Stomach (tissue), 9 donors: ENCODE data around the gene SCAF1. TPM values are rescaled to one million over a fixed set of nuclear protein-coding genes. Genes with fewer than 3 reads are reported as not detected.
"Not testable (repeated sequence)": the region's sequence is repeated elsewhere in the genome, so short reads cannot be mapped to it uniquely, and the experiment has no call there.

Experiments used
- DNase-seq, 2 donors: peaks; one replicate each; pipeline versions ENCODE4 v3.0.0 to v3.0.0-alpha.2; 2013 to 2019
- H3K27ac ChIP-seq, 5 donors: fragments of 200-600 bp in 4 of 5; sonication (generic) in 4 of 5; one replicate each; pipeline ENCODE4 v1.5.1; 2013 to 2019; ENCODE audit warnings: mild to moderate bottlenecking in 1 of 5, moderate library complexity in 1 of 5
- H3K27me3 ChIP-seq, 3 donors: fragments of 200-600 bp; sonication (generic); one replicate each; pipeline ENCODE4 v1.5.1; 2017 to 2019; ENCODE audit warnings: mixed run types in 1 of 3
- H3K36me3 ChIP-seq, 4 donors: fragments of 200-600 bp; sonication (generic); 1 replicate in 3 of 4; 2 replicates in 1 of 4; pipeline ENCODE4 v1.5.1; 2016 to 2019
- H3K4me1 ChIP-seq, 4 donors: fragments of 200-600 bp; sonication (generic); one replicate each; pipeline ENCODE4 v1.5.1; 2016 to 2019
- H3K4me3 ChIP-seq, 4 donors: fragments of 200-600 bp; sonication (generic) in 3 of 4; one replicate each; pipeline ENCODE4 v1.5.1; 2016 to 2019; ENCODE audit warnings: mild to moderate bottlenecking in 1 of 4
- H3K9me3 ChIP-seq, 4 donors: fragments of 200-600 bp; sonication (generic); one replicate each; pipeline ENCODE4 v1.5.1; 2016 to 2019
- EP300 ChIP-seq: sonication (generic); formaldehyde crosslinking; IDR thresholded peaks from one replicate; pipeline ENCODE4 v1.6.1; 2017; ENCODE audit warnings: antibody characterized with exemption
- POLR2A ChIP-seq, 4 donors: fragments of 450-650 bp; IDR thresholded peaks; one replicate each; pipeline ENCODE4 v1.6.1; 2016; ENCODE audit warnings: antibody characterized with exemption in 4 of 4, control low read depth in 2 of 4, mild to moderate bottlenecking in 1 of 4, moderate library complexity in 1 of 4
- POLR2AphosphoS5 ChIP-seq, 3 donors: sonication (generic); formaldehyde crosslinking; IDR thresholded peaks; one replicate each; pipeline ENCODE4 v1.6.1; 2016; ENCODE audit warnings: antibody characterized with exemption in 3 of 3
- WGBS, 5 donors: extraction: QIAGEN DNeasy Blood & Tissue Kit in 3 of 5; methylation state at CpG; one replicate each; pipeline versions ENCODE4 v1.1.5 to v1.1.7; 2013 to 2018; 5-methylcytosine and 5-hydroxymethylcytosine counted together
- intact Hi-C: fragments of 100-400 bp; cut with DNase I; formaldehyde crosslinking; loops from one replicate; pipeline ENCODE4 v1.15.1; 2023; ENCODE audit warnings: low total_unique reads
- polyA plus RNA-seq, 3 donors: library from polyadenylated mRNA; stranded (reverse); fragments of 200-250 nt; gene quantifications; one replicate each; pipeline ENCODE4 v1.2.3, GENCODE V29; 2013
- total RNA-seq, 5 donors: library from RNA; depleted of rRNA; stranded (reverse); fragments of >200 nt; gene quantifications; one replicate each; pipeline versions ENCODE4 v1.1.0 to v1.2.3, GENCODE V29; 2014 to 2016
- TF ChIP-seq, protein P1 (sequence below), 7 experiments: fragments of 450-650 bp in 4 of 7; fragments of 200-600 bp in 3 of 7; sonication (generic) in 3 of 7; IDR thresholded peaks; one replicate each; pipeline ENCODE4 v1.5.1; 2016 to 2019; ENCODE audit warnings: antibody characterized with exemption in 7 of 7, control low read depth in 2 of 7, mild to moderate bottlenecking in 1 of 7
- donor health status: healthy with polysubstance abuse.
- donor health status: Bipolar disorder and iron deficiency.
- donor health status: healthy.

SCAF1 gene
- total and polyA plus RNA-seq, 8 donors: 8.3 to 41.7 (median 19.7) TPM

- Histone ChIP-seq H3K4me3 (no peak overlapping the region), H3K27ac (no peak overlapping the region), H3K4me1 (peaks cover 7 to 24% (median 15%) of the 10 kb centered on the region in 4 donors), H3K9me3 (no peaks in the 10 kb centered on the region), H3K36me3 (peaks cover 12 to 36% (median 33%) of the 10 kb centered on the region in 4 donors), H3K27me3 (no peaks in the 10 kb centered on the region)
- intact Hi-C loops: no loop called here
- TF ChIP-seq POLR2A (IDR thresholded peaks at IDR 0.05) (no peak), EP300 (no peak)
- TF ChIP-seq, protein P1, sequence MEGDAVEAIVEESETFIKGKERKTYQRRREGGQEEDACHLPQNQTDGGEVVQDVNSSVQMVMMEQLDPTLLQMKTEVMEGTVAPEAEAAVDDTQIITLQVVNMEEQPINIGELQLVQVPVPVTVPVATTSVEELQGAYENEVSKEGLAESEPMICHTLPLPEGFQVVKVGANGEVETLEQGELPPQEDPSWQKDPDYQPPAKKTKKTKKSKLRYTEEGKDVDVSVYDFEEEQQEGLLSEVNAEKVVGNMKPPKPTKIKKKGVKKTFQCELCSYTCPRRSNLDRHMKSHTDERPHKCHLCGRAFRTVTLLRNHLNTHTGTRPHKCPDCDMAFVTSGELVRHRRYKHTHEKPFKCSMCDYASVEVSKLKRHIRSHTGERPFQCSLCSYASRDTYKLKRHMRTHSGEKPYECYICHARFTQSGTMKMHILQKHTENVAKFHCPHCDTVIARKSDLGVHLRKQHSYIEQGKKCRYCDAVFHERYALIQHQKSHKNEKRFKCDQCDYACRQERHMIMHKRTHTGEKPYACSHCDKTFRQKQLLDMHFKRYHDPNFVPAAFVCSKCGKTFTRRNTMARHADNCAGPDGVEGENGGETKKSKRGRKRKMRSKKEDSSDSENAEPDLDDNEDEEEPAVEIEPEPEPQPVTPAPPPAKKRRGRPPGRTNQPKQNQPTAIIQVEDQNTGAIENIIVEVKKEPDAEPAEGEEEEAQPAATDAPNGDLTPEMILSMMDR (IDR thresholded peaks at IDR 0.05): no peak
- WGBS, 5 donors: 87 to 91% (median 89%) methylated on average over 9 of the region's 9 CpGs
- no peak for DNase-seq
Observed at GRCh38 chr19:49629659-49630058, 12.3 kb upstream of the SCAF1 start.

DNA sequence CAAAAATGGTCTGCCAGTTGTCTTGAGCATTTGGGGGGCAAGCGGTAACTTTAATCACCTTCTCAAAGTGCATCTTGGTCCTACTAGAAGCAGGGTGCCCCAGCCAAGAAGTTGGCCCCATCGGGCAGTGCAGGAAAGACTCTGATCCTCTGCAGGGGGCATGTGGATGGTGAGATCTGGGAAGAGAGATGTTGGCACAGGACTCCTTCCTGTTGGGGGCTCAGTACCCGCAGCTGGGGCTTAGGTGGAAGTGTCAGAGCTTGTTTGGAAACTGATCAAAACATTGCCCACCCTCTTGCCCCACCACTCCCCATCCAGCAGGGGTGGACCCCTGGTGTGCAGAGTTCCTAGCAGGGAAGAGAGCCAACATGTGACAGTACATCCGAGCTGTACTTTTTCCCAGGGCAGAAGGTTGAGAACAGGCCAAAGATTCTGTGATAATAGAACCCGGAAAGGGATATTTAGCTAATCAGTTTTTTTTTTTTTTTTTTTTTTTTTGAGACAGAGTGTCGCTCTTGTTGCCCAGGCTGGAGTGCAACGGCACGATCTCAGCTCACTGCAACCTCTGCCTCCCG is 10.9 kb upstream of the SCAF1 start:
- peaks cover 0 to 32% (median 31%) of the 10 kb centered on the region in 4 donors for H3K36me3 ChIP-seq
- WGBS, 5 donors: 20 to 32% (median 21%) methylated on average over 8 to 9 of the region's 9 CpGs
- H3K4me3 ChIP-seq: no peak overlapping the region
- no peaks in the 10 kb centered on the region for H3K9me3 ChIP-seq
- H3K27me3 ChIP-seq: no peaks in the 10 kb centered on the region
- H3K4me1 ChIP-seq: peaks cover 7 to 27% (median 20%) of the 10 kb centered on the region in 4 donors
- TF ChIP-seq EP300 (no peak), POLR2AphosphoS5 (IDR thresholded peaks at IDR 0.05) (no peak), POLR2A (IDR thresholded peaks at IDR 0.05) (no peak)
- TF ChIP-seq, protein P1 (IDR thresholded peaks at IDR 0.05): no peak
- peak overlapping the region in 3 of 5 donors; percentile 5 to 48 (median 20) for H3K27ac ChIP-seq
- DNase-seq: no peak
- intact Hi-C loops: no loop called here

DNA sequence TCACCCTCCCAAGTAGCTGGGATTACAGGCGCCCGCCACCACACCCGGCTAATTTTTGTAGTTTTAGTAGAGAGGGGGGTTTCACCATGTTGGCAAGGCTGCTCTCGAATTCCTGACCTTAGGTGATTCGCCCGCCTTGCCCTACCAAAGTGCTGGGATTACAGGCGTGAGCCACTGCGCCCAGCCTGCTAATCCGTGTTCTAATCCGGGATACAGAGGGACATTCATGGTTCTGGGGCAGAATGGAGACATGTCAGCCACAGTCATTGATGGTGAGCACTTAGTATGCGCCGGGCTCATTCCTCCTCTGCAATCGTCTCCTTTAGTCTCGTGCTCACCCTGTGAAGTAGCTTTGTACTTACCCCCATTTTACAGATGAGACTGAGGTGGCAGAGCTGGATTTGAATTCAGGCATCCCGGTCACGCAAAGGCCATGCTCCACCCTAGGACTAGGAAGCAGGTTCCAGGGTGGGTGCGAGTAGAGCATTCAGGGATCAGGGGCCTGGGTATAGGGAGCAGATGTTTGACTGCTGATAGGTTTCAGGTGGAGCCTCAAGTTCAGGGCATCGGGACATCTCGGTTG is 10.3 kb upstream of the SCAF1 start:
- Histone ChIP-seq H3K9me3 (no peaks in the 10 kb centered on the region), H3K27me3 (no peaks in the 10 kb centered on the region), H3K4me1 (peaks cover 7 to 33% (median 26%) of the 10 kb centered on the region in 4 donors), H3K4me3 (no peak overlapping the region), H3K36me3 (peaks cover 0 to 32% (median 30%) of the 10 kb centered on the region in 4 donors), H3K27ac (peak overlapping the region in 1 of 5 donors; percentile 20)
- intact Hi-C loops: no loop called here
- DNase-seq: no peak
- WGBS, 5 donors: 83 to 88% (median 84%) methylated on average over 15 to 19 of the region's 19 CpGs
- TF ChIP-seq, protein P1 (IDR thresholded peaks at IDR 0.05): no peak
- TF ChIP-seq EP300 (no peak), POLR2A (IDR thresholded peaks at IDR 0.05) (no peak), POLR2AphosphoS5 (IDR thresholded peaks at IDR 0.05) (no peak)

GRCh38 chr19:49632576-49632975 is 9.4 kb upstream of the SCAF1 start:
- no peaks in the 10 kb centered on the region for H3K27me3 ChIP-seq
- no peak overlapping the region for H3K4me3 ChIP-seq
- intact Hi-C loops: no loop called here
- TF ChIP-seq EP300: no peak
- TF ChIP-seq, protein P1 (IDR thresholded peaks at IDR 0.05): no peak
- no peak for TF ChIP-seq POLR2AphosphoS5 (IDR thresholded peaks at IDR 0.05)
- no peak for TF ChIP-seq POLR2A (IDR thresholded peaks at IDR 0.05)
- 86 to 98% (median 93%) methylated on average over 5 of the region's 5 CpGs for WGBS, 5 donors
- DNase-seq: no peak
- H3K4me1 ChIP-seq: peaks cover 9 to 41% (median 32%) of the 10 kb centered on the region in 4 donors
- no peaks in the 10 kb centered on the region for H3K9me3 ChIP-seq
- H3K27ac ChIP-seq: no peak overlapping the region
- peaks cover 0 to 25% (median 21%) of the 10 kb centered on the region in 4 donors for H3K36me3 ChIP-seq

- H3K27me3 ChIP-seq, H3K9me3 ChIP-seq, H3K27ac ChIP-seq, DNase-seq, H3K4me3 ChIP-seq, intact Hi-C loops: not testable (repeated sequence)
- peaks cover 16 to 48% (median 39%) of the 10 kb centered on the region in 4 donors for H3K4me1 ChIP-seq
- peaks cover 0 to 20% (median 18%) of the 10 kb centered on the region in 4 donors for H3K36me3 ChIP-seq
- 57 to 77% (median 62%) methylated on average over 9 of the region's 9 CpGs for WGBS, 5 donors
Observed at GRCh38 chr19:49633273-49633672, 8.7 kb upstream of the SCAF1 start.
